ENCODE data around the gene SNRPA.

The SNRPA gene

GRCh38 chr19:40777937-40778705, 27.1 kb downstream of the SNRPA start, which contains the start of gene RAB4B:
RAB4B (plus strand) TSS chr19:40778247; CDS start chr19:40778376, 129 bp downstream.
- H3K27ac ChIP-seq (ENCODE audit: low read length): peak within 1 kb of the TSS; percentile 95
- H3K9ac ChIP-seq (ENCODE audit: low read depth, low read length): peak within 1 kb of the TSS; percentile 79
- peaks cover 8% of the 10 kb centered on the region; the same call in 1 of the 2 replicates for H4K20me1 ChIP-seq (ENCODE audit: insufficient read depth, low read length)
- peak within 1 kb of the TSS; percentile 92 for H3K4me2 ChIP-seq (ENCODE audit: insufficient read depth, low read length)
- peaks cover 4% of the 10 kb centered on the region; the same call in 1 of the 2 replicates for H3K36me3 ChIP-seq (ENCODE audit: insufficient read depth, low read length)
- DNase-seq (peak; percentile 100), ATAC-seq (ENCODE audit: insufficient read depth, low read depth) (peak; percentile 79)
- no peak for TF ChIP-seq EZH2 (IDR thresholded peaks at IDR 0.05; ENCODE audit: borderline replicate concordance, low read depth, low read length, severe bottlenecking)
- no peak for TF ChIP-seq CTCF (IDR thresholded peaks at IDR 0.05; ENCODE audit: borderline replicate concordance, extremely low read depth, low read length, poor library complexity, severe bottlenecking)
- peak within 1 kb of the TSS; percentile 56 to 83; a peak in 3 of 4 replicates for H3K4me3 ChIP-seq (ENCODE audit: low read depth in 1 of 2, low read length in 2 of 2)
- no peaks in the 10 kb centered on the region for H3K27me3 ChIP-seq (ENCODE audit: insufficient read depth, low read length, poor library complexity)
- peak within 1 kb of the TSS; percentile 86 for H2AFZ ChIP-seq (ENCODE audit: low read depth, low read length)
- peaks cover 13% of the 10 kb centered on the region for H3K79me2 ChIP-seq (ENCODE audit: insufficient read depth, low read length)
- peaks cover 21% of the 10 kb centered on the region for H3K4me1 ChIP-seq (ENCODE audit: insufficient read depth, low read length)
- no peaks in the 10 kb centered on the region for H3K9me3 ChIP-seq (ENCODE audit: insufficient read depth, low read length, severe bottlenecking)

GRCh38 chr19:40778706-40779284, 27.8 kb downstream of the SNRPA start:
- DNase-seq (no peak), ATAC-seq (ENCODE audit: insufficient read depth, low read depth) (no peak)
- Histone ChIP-seq H3K9me3 (ENCODE audit: insufficient read depth, low read length, severe bottlenecking) (no peaks in the 10 kb centered on the region), H3K27me3 (ENCODE audit: insufficient read depth, low read length, poor library complexity) (no peaks in the 10 kb centered on the region), H3K4me1 (ENCODE audit: insufficient read depth, low read length) (peaks cover 21% of the 10 kb centered on the region), H3K79me2 (ENCODE audit: insufficient read depth, low read length) (peaks cover 13% of the 10 kb centered on the region), H3K4me2 (ENCODE audit: insufficient read depth, low read length) (peak overlapping the region; percentile 92), H2AFZ (ENCODE audit: low read depth, low read length) (peak overlapping the region; percentile 70), H3K27ac (ENCODE audit: low read length) (peak overlapping the region; percentile 91), H3K4me3 (ENCODE audit: low read depth in 1 of 2, low read length in 2 of 2) (peak overlapping the region; percentile 56 to 83; a peak in 3 of 4 replicates), H4K20me1 (ENCODE audit: insufficient read depth, low read length) (peaks cover 8% of the 10 kb centered on the region; the same call in 1 of the 2 replicates), H3K9ac (ENCODE audit: low read depth, low read length) (peak overlapping the region; percentile 79), H3K36me3 (ENCODE audit: insufficient read depth, low read length) (peaks cover 4% of the 10 kb centered on the region; the same call in 1 of the 2 replicates)
- TF ChIP-seq CTCF (IDR thresholded peaks at IDR 0.05; ENCODE audit: borderline replicate concordance, extremely low read depth, low read length, poor library complexity, severe bottlenecking): no peak
- no peak for TF ChIP-seq EZH2 (IDR thresholded peaks at IDR 0.05; ENCODE audit: borderline replicate concordance, low read depth, low read length, severe bottlenecking)

- H3K27me3 ChIP-seq (ENCODE audit: insufficient read depth, low read length, poor library complexity): no peaks in the 10 kb centered on the region
- H4K20me1 ChIP-seq (ENCODE audit: insufficient read depth, low read length): peaks cover 8% of the 10 kb centered on the region; the same call in 1 of the 2 replicates
- H3K4me2 ChIP-seq (ENCODE audit: insufficient read depth, low read length): no peak overlapping the region
- peaks cover 21% of the 10 kb centered on the region for H3K4me1 ChIP-seq (ENCODE audit: insufficient read depth, low read length)
- H3K9ac ChIP-seq (ENCODE audit: low read depth, low read length): no peak overlapping the region
- H3K9me3 ChIP-seq (ENCODE audit: insufficient read depth, low read length, severe bottlenecking): no peaks in the 10 kb centered on the region
- TF ChIP-seq EZH2 (IDR thresholded peaks at IDR 0.05; ENCODE audit: borderline replicate concordance, low read depth, low read length, severe bottlenecking) (no peak), CTCF (IDR thresholded peaks at IDR 0.05; ENCODE audit: borderline replicate concordance, extremely low read depth, low read length, poor library complexity, severe bottlenecking) (no peak)
- peaks cover 4% of the 10 kb centered on the region; the same call in 1 of the 2 replicates for H3K36me3 ChIP-seq (ENCODE audit: insufficient read depth, low read length)
- no peak overlapping the region for H2AFZ ChIP-seq (ENCODE audit: low read depth, low read length)
- H3K27ac ChIP-seq (ENCODE audit: low read length): no peak overlapping the region
- H3K79me2 ChIP-seq (ENCODE audit: insufficient read depth, low read length): peaks cover 13% of the 10 kb centered on the region
- ATAC-seq (ENCODE audit: insufficient read depth, low read depth): no peak
- no peak for DNase-seq
- no peak overlapping the region for H3K4me3 ChIP-seq (ENCODE audit: low read depth in 1 of 2, low read length in 2 of 2)
These were observed 29.6 kb downstream of the SNRPA start for GRCh38 chr19:40780582-40780981.
